ENCODE data around the gene BCL7A.

- TF ChIP-seq EZH2 (IDR thresholded peaks at IDR 0.05) (no peak), POLR2AphosphoS5 (IDR thresholded peaks at IDR 0.05; ENCODE audit: borderline replicate concordance, low read depth, low read length) (no peak)
Observed at GRCh38 chr12:122062832-122063693, 41.4 kb downstream of the BCL7A start.

All from SK-N-MC (cell line).